HG03045 (cell line): ENCODE measurements around the gene FGB.
"Not testable (repeated sequence)": the region's sequence is repeated elsewhere in the genome, so short reads cannot be mapped to it uniquely, and the experiment has no call there.

ENCODE experiments used
- ATAC-seq: cut with Tn5 transposase; IDR thresholded peaks from one replicate; pipeline ENCODE4 v1.9.1; 2021; ENCODE audit warnings: mild to moderate bottlenecking, moderate library complexity; ENCODE audit not compliant: unreplicated experiment

The FGB gene

DNA sequence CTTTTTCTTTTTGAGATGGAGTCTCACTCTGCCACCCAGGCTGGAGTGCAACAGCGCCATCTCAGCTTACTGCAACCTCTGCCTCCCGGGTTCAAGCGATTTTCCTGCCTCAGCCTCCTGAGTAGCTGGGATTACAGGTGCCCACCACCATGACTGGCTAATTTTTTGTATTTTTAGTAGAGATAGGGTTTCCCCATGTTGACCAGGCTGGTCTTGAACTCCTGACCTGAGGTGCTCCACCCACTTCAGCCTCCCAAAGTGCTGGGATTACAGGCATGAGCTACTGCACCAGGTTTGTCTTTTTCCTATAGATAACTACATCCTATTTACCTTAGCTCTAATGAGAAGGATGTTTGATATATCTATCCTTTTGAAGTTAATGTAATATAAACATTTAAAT is 31.5 kb downstream of the FGB start:
- not testable (repeated sequence) for ATAC-seq

DNA sequence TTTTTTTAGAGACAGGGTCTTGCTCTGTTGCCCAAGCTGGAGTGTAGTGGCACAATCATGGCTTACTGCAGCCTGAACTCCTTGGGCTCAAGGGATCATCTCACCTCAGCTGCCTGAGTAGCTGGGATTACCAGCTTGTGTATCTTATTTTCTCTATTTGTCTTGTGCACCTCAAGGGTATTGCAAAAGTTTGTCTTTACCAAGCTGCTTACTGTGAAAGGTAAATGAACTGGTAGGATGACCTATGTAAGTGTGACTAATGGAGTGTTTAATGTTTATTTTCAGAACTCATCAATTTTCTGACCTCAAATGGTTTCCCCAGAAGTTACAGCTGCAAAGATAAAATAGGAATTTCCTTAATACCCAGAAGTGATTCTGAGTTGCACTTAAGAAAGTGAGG is 33.0 kb downstream of the FGB start:
- ATAC-seq = no peak

DNA sequence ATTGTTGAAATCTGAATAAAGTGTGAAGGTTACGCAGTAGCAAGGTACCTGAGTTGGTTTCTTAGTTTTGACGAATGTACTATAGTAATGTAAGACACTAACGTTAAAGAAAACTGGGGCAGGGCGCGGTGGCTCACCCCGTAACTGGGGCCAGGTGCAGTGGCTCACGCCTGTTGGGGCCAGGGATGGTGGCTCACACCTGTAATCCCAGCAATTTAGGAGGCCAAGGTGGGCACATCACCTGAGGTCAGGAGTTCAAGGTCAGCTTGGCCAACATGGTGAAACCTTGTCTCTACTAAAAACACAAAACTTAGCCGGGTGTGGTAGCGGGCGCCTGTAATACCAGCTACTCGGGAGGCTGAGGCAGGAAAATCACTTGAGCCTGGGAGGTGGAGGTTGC is 34.5 kb downstream of the FGB start:
- ATAC-seq = not testable (repeated sequence)

DNA sequence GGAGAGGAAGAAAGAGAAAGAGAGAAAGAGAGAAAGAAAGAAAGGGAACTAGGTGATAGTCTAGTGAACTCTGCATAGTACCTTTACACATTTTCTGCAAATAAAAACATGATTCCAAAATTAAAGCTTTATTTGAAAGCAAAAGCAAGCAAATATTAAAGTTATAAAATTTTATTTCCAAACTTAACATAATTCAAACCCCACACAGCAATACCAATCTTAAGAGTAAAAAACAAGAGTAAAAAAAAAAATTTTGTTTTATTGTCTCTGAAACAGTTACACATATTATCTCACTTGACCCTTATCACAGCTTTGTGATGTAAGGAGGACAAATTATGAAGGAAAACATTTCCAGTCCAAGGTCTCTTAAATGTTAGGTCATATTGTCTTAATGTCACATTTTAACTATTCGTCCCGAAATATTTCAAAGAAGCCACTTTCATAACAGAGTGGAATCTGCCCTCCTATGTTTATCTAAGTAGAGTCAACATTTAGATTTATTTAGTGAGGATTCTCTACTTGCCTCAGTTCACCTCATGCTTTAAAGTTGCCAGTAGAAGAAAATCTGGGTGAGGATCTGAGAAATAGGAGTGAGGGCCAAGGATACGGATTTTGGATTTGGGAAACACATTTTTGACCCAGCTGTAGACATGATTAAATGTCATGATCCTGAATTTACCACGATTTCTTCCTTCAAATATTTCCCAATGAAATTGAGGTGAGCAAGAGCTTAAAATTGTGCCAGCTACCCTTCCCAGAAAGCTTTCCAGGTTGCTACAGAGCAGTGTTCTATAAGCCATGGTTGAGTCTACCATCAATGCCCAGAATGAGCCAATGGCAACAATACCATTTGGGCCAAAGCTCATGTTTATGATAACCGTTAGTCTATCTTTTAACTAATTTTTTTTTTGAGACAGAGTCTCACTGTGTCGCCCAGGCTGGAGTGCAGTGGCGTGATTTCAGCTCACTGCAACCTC is 35.3 kb downstream of the FGB start:
- ATAC-seq = no peak

DNA sequence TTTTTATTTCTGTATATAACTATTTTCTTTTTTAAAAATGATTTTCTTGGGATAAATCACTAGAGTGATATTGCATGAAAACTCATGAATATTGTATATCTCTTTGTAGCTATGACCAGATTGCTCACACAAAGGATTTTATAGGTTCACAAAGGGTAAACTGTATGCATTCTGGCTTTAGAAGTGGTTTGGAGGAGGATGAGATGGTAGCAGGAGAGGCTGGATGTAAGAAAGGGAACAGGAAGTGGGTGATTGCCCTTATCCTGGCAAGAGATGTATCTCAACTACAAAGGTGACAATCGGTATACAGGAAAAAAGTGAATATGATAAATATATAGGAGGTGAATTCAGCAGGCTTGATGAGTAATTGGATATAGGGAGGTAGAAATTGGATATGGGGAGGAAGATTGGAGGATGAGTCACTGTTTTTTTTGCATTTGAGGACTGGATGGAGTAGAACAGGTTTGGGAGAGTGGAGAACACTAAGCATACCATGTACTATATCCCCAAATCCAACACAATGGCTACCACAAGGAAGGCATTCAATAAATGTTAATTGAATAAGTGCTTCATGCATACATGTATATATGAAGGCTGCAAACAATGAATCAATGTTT is 39.7 kb downstream of the FGB start:
- no peak for ATAC-seq

DNA sequence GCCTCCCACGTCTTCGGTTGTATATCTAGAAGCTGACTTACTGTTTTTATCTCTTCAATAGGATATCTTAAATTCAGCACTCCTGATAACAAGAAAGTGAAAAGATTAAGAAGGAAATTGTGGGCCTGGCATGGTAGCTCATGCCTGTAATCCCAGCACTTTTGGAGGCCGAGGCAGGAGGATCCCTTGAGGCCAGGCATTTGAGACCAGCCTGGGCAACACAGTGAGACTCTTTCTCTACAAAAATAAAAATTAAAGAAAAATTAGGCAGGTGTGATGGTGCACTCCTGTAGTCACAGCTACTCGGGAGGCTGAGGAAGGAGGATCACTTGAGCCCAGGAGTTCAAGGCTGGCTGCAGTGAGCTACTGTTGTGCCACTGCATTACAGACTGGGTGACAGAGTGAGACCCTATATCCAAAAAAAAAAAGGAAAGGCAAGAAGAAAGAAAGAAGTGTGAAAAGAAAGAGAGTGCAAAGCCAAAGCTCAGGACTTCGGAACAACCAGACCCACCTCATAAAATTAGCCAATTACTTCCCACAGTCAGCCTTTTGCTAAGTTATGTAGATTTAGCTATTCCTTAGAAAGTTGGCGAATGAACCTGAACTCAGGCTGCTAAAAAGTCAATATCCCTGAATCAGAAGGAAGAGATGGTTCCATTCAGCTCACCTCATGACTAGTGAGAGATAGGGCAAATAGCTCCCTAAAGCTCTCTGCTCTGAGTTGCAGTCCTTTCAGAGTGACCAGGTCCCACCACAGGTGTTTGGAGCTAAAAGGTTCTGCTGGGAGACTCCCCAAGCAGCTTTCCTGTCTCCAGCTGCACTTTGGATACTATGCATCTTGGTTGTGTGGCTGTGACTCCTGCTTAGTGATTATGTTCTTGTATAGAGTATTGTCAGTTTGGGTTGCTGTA is 40.5 kb downstream of the FGB start:
- no peak for ATAC-seq

DNA sequence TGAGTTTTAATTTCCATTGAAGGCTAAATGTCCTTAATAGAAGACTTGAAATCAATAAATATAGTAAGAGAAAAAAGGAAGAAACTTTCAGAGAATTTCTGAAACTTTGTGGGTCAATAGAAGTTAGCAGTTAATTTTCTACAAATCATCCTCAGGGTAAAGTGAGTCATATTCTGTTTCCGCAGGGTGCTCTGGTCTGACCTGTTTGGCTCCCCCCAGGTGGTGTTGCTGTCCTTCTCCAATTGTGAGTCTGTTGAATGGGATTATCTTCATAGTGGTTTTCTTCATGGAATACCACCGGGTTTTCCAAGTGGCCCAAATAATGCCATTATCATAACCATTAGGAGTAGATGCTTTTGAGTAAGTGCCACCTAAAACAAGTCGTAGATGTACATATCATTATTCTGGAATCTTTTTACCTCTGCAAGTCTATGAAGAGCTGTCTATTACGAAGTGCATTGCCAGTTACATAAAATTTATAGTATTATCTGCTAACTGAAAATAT is 41.9 kb downstream of the FGB start:
- no peak for ATAC-seq

DNA sequence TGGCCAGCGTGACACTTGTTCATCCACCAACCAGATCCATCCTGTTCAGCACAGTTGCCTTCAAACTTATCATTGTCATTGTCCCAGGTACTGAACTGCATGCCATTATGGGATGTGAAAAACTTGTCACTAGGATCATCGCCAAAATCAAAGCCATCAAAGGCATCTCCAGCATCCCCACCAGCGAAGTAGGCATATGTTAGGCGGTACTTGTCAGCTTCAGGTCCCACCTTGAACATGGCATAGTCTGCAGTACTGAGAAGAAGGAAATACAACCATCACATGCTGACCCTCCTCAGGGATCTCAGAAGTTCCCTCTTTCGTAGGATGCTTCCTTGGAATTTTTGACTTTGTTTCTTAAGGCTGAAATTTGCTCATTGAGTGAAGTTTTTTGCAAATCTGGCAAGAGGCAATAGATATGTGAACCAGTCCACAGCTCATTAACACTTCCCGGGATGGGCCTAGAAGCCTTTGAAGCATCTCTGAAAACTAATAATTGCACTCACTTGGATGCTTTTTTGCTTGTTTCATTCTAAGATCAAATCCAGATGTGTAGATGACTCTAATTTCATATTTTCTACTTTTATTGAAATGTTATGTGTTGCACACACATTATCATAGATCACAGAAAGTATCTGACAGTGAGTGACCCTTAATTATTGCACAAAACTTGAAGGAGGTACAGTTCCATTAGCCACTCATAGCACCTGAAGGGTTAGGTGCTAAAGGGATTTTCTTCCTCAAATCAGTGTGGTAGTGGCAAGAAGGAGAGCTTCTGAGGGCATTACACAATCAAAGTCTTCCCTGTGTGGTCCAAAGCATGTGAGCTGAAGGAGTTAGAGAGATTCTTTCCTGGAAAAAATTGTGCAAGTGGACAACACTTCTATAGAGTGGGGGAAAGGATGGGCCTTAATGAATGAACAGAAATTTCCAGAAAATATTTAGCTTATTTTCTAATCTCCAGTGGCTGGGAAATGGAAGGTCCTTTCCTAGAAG is 44.2 kb downstream of the FGB start:
- ATAC-seq = no peak

DNA sequence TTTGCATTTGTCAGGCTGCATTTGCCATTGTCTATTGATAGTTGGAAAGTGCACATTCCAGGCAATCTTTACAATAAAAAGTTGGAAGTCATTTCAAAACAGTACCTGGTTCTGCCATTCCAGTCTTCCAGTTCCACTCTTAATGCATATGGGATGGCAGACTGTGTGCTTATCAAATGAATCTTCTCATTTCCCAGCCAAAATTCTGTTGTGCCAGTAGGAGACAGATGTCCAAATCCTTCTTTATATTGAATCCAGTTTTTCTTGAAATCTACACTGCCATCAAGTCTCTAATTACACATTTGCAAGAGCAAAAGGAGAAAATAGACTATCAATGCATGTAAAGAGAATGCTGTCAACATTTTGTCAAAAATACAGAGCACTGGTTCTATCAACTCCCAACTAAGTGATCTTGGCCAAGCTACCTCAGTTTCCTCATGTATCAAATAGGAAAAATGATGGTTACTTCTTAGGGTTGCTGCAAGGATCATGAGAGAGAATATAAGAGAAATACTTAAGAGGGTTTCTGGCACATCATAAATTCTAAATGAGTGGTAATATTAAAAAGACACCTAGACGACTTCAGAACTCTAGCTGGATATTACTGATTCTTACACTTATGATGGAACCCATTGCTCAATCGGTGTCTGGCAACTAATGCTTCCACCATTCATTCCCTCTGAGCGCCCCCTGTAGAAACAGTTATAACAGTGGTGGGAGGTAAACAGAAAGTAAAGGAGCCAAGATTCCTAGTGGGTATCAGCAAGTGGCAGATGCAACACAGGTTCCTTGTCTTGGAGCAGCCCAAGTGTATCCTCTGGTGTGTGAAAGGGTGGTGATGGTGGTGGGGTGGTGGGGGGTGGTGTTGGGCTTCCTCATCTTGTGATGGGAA is 45.8 kb downstream of the FGB start:
- no peak for ATAC-seq

DNA sequence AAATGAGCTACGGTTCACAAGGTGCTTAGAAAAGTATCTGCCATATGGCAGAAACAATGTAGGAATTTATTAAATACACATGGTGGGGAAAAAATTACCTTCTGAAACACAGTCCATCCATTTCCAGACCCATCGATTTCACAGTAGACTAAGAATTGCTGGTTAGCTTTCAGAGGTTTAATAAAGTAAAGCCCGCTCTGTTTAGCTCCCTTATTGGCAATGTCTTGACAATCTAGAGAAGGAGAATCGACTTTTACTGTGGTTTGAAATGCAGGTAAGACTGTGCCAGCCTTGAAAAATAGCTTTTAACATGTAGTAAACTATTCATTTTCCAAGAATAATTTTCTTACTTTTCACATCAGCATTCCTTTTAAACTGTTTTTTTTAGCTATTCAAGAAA is 46.7 kb downstream of the FGB start:
- ATAC-seq = no peak

DNA sequence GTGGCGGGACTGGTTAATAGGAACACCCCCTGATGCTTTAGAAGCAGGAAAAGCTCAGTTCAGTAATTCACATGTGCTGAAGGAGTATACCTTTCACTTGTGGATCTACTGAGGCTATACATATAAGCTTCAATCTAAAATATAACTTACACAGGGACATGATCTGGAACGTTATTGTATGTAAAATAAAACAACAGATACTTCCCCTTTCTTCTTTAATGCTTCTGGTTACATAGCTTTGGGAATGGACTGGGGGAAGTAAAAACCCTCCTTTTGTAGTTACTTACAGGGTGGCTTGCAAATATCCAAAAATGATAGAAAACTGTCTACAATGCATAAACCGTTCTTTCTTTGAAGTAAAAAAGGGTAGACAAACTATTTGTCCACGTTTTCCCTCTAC is 47.8 kb downstream of the FGB start:
- ATAC-seq = no peak

DNA sequence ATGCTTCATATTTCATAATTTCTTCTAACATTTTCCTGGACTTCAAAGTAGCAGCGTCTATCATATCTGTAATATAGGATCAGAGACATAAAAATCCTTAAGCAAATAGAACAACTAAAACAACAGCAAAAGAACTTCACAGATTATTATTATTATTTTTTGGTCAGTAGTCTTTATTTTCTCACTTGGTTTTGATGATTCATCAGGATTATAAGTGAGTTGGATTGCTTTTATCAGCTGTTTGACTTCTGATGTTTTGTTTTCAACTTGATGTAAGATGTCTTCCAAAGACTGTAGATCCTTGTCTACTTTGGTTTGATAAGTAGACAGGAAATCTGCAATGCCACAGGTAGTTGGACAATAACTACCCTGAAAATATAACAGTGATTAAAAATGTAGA is 49.0 kb downstream of the FGB start:
- ATAC-seq = no peak

DNA sequence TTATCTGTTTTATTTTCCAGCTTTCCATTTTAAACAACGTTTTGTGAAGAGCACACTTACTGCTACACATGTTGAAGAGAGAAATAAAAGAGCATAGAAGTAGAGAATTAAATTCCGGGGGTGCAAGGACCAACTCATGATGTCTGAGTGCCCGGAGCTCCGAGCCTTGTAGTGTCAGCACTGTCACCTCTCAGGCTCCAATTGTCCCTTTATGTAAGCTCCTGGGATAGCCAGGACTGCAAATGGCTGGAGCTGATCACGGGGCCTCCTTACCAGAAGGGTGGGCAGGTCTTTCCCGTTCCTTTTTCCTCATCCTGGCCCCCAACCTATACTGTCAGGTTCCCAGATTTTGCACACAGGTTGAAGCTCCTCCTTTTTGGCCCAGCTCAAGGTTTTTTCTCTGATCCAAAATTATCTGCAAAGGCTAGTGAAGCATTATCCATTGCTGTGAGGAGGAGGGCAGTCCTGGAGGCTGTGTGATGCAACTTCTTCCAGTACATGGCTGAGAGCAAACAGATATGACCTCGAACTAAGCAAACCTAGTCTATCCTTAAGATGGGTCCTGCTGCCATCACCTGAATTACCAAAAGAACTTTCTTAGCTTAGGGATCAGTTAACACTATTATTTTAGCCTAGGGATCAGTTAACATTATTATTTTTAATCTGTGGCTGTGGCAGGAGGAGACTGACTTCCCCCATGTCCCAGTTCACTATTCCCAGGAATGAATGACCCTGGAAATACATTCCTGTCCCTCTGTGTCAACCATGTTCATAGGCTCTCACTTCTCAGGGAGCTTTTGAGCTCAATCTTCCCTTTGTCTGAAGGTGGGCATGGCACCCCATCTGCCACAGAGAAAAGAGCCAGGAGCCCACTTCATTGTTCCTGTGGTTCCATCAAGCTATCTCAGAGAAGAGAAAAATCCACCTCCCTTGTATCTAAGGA is 49.9 kb downstream of the FGB start, which contains the start of gene FGG:
FGG (minus strand) TSS at position 185 of the 943 bp plus-strand sequence; CDS start at position 138, 47 bp downstream.
- no peak for ATAC-seq

DNA sequence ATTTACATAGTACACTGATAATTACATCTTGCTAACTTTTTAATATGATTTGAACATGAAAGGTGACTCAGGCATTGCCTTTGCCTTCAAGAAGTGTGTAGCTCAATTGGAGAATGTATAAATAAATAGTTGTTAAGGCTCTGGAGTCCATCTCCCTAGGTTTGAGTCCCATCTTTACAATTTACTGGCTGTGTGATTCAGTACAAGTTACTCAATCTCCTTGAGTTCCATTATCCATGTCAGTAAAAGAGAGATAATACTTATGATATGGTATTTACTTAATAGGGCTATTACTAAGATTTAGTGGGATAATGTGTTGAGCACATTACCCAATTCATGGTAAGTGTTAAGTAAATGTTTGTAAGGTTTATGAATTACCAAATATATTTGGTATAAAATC is 51.5 kb downstream of the FGB start:
- no peak for ATAC-seq

DNA sequence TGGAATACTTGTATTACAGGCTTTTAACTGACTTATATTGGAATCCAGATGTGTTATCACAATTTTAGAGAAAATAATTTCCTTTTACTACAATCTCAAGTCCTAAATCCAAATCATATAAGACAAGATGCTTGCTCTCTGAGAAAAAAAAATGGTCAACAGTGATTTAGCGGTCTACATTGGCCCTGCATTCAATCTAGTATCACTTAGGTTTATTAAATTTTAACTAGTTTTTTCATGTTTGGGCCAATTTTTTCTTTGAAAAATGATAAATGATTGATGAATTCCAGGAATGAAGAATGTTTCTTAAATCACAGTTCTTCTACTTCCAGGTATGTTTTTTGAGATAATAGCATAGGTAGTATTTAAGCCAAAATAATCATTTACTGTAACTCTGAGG is 52.4 kb downstream of the FGB start:
- no peak for ATAC-seq

DNA sequence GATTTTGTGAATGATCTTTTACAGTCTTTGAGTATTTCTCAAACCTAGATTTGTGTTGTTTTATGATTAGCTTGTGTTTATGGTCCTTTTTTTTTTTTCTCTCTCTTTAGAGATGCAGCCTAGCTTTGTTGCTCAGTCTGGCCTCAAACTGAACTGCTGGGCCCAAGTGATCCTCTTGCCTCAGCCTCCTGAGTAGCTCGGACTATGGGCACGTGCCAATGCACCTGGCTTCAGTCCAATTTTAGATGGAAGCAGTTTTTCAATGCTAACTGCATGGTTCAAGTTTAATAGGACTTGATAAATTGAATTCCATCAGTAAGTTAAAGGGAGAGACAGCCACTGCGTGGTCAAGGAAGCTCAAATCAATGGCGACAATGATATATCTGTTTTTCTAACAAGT is 53.5 kb downstream of the FGB start:
- ATAC-seq = peak; percentile 2

DNA sequence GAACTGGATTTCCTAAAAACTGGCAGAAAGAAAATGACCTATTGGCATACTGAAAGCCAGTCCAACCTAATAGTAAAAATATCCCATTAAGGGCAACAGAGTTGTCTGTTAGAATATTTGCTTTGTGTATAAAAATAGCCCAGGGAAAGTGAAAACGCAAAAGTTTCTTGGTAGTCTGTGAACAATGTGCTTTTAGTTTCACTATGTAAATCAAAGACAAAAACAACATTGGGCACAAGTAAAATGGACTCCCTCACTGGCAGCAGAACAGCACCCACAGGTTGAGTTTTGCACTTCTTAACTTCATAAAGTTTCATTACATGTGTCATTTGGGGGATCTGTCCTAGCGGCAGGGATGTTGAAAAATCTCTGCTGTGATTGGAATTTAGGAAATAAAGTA is 53.9 kb downstream of the FGB start:
- peak; percentile 93 for ATAC-seq
